ENCODE data around the gene CYP4X1.
"Not testable (repeated sequence)": the region's sequence is repeated elsewhere in the genome, so short reads cannot be mapped to it uniquely, and the experiment has no call there.

The CYP4X1 gene, protein sequence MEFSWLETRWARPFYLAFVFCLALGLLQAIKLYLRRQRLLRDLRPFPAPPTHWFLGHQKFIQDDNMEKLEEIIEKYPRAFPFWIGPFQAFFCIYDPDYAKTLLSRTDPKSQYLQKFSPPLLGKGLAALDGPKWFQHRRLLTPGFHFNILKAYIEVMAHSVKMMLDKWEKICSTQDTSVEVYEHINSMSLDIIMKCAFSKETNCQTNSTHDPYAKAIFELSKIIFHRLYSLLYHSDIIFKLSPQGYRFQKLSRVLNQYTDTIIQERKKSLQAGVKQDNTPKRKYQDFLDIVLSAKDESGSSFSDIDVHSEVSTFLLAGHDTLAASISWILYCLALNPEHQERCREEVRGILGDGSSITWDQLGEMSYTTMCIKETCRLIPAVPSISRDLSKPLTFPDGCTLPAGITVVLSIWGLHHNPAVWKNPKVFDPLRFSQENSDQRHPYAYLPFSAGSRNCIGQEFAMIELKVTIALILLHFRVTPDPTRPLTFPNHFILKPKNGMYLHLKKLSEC

DNA sequence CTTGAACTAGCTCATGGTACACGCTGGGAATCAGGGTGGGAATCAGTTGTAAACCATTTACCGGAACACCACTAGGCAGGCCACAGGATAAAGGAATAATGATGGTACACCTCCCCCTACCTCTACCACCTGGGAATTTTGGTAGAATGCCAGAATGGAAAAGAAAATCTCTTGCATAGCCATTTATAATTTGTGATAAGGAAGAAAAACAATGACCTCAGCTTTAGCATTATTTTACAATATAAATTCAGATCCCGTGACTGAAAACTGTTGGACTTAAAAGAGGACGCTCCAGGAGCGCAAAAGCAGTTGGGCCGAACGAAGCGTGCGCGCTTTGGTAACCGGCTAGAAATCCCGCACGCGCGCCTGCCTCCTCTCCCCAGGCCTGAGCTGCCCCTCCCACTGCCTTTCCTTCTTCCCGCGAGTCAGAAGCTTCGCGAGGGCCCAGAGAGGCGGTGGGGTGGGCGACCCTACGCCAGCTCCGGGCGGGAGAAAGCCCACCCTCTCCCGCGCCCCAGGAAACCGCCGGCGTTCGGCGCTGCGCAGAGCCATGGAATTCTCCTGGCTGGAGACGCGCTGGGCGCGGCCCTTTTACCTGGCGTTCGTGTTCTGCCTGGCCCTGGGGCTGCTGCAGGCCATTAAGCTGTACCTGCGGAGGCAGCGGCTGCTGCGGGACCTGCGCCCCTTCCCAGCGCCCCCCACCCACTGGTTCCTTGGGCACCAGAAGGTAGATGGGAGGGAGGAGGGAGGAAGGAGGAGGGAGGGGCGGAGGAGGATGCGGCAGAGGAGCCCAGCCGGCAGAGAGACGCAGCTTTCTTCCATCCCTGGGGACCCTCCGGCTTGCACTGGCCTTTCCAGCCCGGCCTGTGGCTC lies at the start of gene CYP4X1:
Gene CYP4X1 (plus strand): TSS at position 402 of the 873 bp plus-strand sequence. CDS start 149 bp downstream, at position 551.
- DNase-seq (ENCODE audit: low spot score) = peak; percentile 39

DNA sequence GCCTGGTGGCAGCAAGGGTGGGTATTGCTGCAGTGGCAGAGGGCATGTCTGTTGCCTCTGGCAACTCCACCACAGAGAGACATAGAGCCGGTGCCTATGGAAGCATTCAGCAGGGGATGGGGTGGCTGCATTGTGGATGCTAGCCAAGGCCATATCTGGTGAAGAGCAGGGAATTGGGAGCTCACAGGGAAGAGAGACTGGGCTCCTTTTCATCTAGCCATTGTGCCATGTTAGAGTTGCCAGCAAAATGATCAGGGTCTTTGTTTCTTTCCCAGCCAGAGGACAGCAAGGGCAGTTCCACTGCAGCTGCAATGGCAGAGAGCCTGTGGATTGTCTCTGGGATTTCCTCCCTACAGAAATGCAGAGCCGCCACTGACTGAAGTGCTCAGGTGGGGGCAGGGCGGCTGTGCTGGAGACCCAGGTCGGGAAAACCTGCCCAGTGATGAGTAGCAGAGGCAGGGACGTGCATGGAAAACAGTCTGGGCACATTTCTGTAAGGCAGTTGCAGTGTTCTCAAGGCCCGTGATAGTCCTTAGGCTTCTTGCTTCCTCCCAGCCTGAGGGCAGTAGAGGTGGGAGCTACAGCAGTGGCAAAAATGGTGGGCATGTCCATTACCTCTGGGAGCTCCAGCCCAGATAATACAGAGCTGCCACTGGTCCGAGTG lies 40.2 kb upstream of the CYP4X1 start:
- no peak for DNase-seq (ENCODE audit: low spot score)

DNA sequence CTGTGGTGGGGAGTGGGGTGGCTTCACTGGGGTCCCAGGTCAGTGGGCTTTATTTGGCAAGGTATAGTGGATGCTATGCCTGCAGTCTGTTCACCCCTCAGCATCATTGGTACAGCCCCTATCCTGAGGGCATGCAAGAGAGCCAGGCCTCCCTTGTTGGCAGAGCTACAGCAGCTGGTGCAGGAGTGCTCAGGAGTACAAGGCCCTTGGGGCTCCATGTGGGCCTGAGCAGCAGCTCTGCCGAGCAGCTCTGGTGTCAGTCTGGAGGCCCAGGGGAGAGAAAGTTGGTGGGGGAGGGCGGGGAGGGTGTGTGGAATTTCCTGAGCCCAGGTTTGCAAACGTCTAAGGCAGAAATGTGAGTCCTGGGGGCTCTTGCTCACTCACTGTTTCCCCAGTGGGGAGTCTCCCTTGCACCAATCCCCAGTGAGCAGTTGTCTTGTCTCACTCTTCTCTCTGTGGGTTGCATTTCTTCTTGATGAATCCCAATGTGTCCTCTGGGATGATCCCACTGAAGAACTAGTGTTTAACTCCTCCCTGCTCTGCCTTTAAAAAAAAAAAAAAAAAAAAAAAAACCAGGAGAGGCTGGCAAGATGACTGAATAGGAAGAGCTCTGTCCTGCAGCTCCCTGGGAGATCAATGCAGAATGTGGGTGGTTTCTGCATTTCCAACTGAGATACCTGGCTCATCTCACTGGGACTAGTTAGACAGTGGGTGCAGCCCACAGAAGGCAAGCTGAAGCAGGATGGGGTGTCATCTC lies 39.5 kb upstream of the CYP4X1 start:
- no peak for DNase-seq (ENCODE audit: low spot score)

DNA sequence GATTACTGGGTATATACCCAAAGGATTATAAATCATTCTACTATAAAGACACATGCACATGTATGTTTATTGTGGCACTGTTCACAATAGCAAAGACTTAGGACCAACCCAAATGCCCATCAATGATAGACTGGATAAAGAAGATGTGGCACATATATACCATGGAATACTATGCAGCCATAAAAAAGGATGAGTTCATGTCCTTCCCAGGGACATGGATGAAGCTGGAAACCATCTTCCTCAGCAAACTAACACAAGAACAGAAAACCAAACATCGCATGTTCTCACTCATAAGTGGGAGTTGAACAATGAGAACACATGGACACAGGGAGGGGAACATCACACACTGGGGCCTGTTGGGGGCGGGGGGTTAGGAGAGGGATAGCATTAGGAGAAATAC lies 32.9 kb upstream of the CYP4X1 start:
- DNase-seq (ENCODE audit: low spot score) = not testable (repeated sequence)

DNA sequence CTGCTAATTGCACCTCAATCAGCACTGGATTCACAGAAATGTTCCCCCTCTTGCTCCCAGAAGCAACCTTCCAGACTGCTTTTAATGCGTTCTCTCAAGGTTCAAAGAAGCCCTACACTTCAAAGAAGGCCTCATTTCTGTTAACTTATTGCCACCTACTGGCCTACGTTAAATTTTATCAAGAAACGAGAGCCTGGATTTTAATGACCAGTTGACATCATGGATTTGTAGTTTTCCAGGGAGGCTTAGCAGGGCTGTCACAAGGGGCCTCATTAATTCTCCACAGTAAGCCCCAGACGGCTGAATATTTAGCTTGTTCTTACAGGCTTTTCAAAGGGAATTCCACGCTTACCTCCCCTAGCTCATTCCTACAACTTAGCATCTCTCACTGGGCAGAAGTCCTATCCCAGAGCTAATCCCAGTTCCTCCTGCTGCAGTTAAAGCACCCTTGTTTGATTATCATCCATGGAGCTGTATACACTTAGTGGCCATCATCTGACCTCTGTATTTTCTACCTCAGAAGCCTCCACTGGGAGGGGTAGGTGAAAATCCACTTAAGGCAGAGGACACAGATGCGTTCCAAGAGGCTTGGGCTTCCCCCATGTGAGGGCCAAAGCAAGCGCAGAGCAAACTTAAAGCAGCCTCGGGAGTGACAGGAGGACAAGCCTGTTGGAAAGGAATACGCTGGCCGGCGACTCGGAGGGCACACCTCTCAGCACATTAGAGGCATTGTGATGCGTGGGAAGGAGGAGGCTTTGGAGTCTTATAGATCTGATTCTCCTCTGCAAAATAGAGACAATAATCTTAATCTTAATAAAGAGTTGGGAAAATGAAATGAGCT lies 32.2 kb upstream of the CYP4X1 start:
- no peak for DNase-seq (ENCODE audit: low spot score)

DNA sequence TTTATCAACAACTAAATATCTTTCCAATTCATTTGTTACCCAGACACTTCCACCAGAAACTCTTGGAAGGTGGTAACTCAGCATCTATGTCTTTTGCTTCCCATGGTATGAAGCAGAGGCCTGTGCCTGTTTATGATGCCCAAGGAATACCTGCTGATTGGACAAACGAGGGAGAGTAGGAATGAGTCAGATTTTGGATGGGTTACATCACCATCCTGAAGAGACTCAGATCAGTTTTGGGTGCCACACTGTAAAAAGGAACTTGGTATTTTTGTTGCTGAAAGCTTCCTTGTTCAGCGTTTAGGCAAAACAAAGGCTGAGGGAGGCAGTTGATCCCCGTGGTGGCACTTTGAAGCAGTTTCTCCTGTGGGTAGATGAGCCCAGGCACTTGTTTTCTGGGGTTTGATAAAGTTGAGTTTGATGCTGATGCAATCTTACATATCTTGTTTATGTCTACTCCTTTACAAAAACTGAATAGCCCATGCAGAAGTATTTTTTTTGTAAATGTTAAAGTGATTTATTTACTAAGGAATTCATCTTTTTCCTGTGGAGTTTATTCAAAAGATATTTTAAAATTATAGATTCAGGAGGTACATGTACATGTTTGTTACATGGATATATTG lies 26.7 kb upstream of the CYP4X1 start:
- no peak for DNase-seq (ENCODE audit: low spot score)

DNA sequence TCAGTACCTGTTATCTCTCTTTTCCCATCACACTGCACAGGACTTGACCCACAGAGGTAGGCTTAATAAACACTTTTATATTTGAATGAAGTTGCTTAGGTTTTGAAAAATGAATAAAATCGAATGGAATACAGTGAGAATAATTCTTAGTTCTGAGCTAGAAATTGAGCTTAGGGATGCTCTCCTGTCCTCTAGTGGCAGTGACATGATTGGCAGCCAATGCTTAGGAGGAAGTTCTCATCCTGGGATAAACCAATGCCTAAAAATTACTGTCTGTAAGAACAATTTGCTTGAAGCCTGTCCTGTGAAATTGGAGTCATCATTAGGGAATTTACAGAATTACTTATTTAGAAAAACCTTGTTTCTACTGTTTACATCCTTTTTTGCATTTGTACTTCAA lies 21.3 kb upstream of the CYP4X1 start:
- no peak for DNase-seq (ENCODE audit: low spot score)

DNA sequence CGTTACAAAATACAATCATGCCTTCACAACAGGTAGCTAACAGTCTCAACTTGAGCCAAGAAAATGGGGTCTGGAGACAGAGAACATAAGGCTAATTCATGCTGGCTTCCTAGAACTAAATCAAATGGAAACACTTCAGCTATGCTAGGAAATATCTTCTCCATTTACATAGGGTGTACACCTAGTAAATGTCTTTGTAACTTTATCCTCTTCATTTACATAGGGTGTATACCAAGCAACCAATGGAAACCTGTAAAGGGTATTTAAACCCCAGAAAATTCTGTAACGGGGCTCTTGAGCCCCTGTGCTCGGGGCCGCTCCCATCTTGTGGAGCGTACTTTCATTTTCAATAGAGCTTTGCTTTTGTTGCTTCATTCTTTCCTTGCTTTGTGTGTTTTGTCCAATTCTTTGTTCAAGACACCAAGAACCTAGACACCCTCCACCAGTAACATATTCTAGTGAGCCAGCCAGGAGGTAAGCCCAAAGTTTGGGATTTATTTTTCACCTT lies 19.5 kb upstream of the CYP4X1 start:
- DNase-seq (ENCODE audit: low spot score) = no peak

DNA sequence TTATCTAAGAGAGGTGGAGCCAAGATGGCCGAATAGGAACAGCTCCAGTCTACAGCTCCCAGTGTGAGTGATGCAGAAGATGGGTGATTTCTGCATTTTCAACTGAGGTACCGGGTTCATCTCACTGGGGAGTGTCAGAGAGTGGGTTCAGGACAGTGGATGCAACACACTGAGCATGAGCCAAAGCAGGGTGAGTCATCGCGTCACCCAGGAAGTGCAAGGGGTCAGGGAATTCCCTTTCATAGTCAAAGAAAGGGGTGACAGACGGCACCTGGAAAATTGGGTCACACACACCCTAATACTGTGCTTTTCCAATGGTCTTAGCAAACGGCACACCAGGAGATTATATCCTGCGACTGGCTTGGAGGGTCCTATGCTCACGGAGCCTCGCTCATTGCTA lies 17.0 kb upstream of the CYP4X1 start:
- DNase-seq (ENCODE audit: low spot score) = not testable (repeated sequence)

DNA sequence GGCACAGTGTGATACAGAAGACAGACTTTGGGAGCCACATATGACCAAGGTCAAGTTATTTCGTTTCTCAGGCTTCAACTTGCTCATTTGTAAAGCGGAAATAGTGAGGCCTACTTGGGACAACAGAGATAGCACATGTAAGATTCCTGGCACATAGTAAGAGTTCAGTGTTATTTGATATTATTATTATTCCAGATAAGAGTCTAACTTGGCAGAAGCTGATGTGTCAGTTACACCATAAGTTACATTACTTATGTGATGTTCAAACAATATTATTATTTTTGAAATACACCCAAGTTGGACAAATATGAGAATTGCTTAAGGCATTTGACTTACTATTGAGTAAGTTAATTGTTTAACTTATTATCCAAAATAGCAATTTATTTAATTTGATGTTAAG lies 10.2 kb upstream of the CYP4X1 start:
- DNase-seq (ENCODE audit: low spot score) = no peak

DNA sequence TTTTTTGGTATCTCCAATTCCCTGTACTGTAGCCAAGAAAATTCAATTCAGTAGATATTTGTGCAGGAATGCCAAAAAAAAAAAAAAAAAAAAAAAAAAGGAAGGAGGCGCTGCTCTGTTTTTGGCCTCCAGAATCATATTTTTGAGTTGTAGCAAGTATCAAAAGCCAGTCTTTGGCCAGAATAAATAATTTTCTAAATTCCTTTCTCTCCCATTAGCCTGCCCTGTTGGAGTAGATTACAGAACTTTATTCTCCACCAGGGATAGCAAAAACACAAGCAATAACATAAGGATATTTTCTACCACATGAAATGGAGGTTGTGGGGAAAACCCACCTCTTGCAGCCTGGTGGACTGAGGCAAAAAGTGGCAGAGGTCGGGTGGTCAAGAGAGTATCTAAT lies 2.4 kb upstream of the CYP4X1 start:
- DNase-seq (ENCODE audit: low spot score) = no peak

DNA sequence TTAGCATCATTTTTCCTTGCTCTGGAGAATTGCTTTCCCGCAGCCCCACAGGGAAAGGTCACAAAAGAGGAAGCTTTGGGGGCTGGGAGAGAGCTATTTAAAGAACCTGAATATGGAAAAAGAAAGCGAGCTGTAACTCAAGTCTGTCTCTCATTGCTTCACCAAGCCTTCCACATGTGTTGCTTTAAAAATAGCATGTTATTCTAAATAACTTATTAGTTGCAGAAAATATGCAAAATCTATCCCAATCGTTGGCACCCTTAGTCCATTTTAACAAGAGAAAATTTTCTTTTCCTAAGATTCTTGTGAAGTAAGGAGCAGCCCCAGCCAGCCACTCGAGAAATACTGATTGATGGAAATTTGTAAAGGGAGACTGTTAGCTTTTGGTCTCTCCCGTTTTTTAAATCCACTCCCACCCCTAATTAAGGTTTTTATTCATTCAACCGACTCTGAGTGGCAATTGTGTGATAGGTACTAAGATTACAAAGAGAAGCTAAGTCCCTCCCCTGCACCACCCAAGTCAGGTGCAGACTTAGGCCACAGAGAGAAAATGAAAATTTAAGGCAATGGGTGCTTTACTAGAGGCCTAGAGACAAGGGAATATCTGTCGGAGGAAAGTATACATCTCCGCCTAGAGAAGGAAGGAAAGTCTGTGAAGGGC lies 802 bp downstream of the CYP4X1 start:
- no peak for DNase-seq (ENCODE audit: low spot score)

DNA sequence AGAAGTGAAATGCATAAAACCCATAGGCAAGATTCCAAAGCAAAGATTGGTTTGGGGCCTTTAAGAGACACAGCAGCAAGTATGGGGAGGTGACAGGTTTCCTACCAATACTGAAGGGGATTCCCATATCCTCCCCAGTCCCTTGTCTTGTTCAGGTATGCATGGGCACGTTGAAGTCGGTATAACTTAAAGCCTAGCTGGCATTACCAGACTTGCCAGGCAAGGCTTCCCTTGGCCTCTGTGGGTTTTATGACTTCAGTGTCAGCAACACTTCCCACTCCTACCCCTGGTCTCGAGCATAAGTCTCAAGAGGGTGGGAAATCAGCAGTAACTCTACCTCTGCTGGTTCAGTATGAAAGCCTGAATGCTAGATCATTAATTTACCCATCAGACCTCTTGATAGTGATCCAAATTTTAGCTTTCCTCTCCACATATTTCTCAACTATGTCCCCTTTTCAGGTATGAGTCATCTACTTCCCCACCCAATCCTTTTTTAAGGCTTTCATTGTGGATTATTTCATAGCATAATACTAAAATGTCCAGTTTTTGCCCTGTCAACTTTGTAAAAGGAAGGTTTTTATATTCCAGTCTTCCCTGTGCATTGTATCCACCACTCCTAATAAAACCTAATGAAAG lies 6.8 kb downstream of the CYP4X1 start:
- DNase-seq (ENCODE audit: low spot score) = no peak

DNA sequence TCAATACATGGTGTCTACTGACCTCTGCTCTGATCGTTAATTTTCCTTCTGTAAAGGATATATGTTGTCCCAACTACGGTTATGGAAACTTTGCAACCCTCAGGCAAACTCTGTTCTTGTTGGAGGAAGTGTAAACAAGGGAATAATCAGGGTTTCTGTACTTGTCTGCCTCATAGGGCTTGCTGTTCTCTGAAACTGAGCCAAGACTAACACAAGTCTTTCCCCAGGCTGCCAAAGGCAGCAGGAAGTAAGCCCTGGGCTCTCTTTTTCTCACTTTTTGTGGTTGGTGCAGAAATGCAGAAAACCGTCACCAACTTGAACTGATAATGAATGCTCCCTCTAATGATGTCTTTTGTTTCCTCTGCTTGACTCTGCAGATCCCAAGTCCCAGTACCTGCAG lies 7.6 kb downstream of the CYP4X1 start:
- DNase-seq (ENCODE audit: low spot score) = no peak

DNA sequence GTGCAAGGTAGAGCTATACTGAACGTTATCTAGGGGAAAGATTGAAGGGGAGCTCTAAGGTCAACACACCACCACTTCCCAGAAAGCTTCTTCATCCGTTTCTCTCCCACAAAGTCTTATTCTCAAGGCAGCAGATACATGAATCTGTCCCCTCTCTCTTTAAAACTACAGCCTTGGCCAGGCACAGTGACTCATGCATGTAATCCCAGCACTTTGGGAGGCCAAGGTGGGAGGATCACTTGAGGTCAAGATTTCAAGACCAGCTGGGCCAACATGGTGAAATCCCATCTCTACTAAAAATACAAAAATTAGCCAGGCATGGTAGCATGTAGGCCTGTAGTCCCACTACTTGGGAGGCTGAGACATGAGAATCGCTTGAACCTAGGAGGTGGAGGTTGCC lies 8.1 kb downstream of the CYP4X1 start:
- DNase-seq (ENCODE audit: low spot score) = no peak

DNA sequence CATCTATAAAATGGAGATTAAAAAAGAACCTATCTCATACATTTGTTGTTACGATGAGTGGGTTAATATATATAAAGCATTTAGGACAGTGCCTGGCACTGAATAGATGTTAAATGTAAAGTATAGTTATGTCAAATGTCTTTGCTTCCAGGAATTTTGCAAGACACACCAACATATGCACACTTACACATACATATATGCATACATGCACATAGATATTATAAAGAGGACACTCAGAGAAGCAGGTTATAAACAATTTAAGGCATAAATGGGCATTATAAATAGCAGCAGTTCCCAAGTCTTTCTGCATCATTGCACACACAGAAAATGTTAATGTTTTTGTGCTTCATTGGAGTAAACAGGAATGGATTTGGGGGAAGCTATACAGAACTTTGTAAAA lies 13.3 kb downstream of the CYP4X1 start:
- DNase-seq (ENCODE audit: low spot score) = no peak

DNA sequence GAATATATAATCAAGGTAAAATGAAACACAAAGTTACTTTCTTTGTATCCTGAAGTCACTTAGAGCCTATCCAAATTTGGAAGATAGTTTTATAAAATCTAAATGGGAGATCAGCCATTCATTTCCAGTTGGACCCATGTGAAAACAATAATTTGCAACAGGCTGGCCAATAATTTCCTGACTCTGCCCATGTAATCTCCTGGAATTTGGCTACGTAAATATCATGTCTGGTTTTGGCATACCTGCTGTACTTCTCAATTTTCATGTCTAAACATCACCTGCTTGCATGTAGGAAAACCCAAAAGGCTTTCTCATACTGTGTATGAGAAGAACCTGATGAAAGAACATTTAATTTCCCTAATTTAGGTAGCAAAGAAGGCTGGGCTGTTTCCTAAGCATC lies 35.9 kb downstream of the CYP4X1 start:
- DNase-seq (ENCODE audit: low spot score) = no peak

DNA sequence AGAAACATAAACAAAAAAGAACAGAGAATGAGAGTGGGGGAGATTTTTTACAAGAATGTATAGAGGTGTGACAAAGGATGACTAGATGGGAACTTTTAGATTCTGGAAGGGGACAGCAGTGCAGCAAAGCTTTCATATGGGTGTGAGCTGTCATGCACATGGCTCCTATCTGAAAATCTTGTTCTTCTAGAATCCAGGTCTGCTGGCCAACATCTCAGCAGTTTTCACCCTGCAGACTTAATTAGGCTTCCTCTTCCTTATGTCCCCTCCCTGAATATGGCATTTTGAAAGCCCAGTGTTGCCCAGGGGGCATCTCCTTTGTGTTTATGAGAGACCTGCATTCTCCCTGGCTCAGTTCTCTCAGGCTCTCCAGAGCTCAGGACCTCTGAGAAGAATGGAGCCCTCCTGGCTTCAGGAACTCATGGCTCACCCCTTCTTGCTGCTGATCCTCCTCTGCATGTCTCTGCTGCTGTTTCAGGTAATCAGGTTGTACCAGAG lies 43.7 kb downstream of the CYP4X1 start, which contains the start of gene CYP4Z1:
Gene CYP4Z1 (plus strand): TSS at position 135 of the 498 bp plus-strand sequence. CDS start 260 bp downstream, at position 395.
- no peak for DNase-seq (ENCODE audit: low spot score)

DNA sequence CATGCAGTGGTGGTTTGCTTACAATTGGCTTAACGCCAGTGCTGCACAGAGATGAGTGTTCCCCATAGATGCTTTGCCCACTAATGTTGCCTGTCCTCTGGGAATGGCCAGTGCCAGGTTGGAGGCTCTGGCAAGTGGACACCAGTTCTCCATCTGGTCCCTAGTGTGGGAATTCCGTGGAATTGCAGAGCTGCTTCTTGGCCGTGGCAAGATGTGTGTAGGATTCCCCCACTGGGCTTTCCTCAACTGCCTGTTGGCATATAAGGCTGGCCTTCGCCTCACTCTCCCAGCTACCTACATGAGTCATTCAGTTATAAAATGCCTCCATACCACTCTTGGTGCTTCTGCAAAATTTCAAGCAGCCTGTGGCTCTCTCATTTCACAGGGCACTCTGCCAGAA lies 45.6 kb downstream of the CYP4X1 start:
- DNase-seq (ENCODE audit: low spot score) = not testable (repeated sequence)
